Measurements from ENCODE around the gene EP400. TPM values are rescaled to one million over a fixed set of nuclear protein-coding genes. Genes with fewer than 3 reads are reported as not detected.

Gene EP400
- total RNA-seq: 58.8 and 59.7 TPM in 2 replicates

GRCh38 chr12:131949431-131950181 is at the start of gene EP400:
TSS of gene EP400 (plus strand) at chr12:131949942. CDS start at chr12:131960620, 10,678 bp downstream.
- intact Hi-C loops (cut with micrococcal nuclease): loop anchor here (1.0 to 5.0 kb wide), 14 partner anchors 20 to 1111 kb away; partner anchors contain the start of genes DDX51, NOC4L, PUS1 and SFSWAP

- intact Hi-C loops (cut with micrococcal nuclease): no loop called here
Observed at GRCh38 chr12:131900397-131900796, 49.3 kb upstream of the EP400 start.

- intact Hi-C loops (cut with micrococcal nuclease): no loop called here
Observed at GRCh38 chr12:131901431-131902331, 48.1 kb upstream of the EP400 start.

GRCh38 chr12:131902332-131903241 is 47.2 kb upstream of the EP400 start:
- intact Hi-C loops (cut with micrococcal nuclease): no loop called here

- intact Hi-C loops (cut with micrococcal nuclease): no loop called here
Observed at GRCh38 chr12:131903270-131904255, 46.2 kb upstream of the EP400 start.

GRCh38 chr12:131904346-131904745 is 45.4 kb upstream of the EP400 start:
- intact Hi-C loops (cut with micrococcal nuclease): no loop called here

- intact Hi-C loops (cut with micrococcal nuclease): no loop called here
Observed at GRCh38 chr12:131905081-131905629, 44.6 kb upstream of the EP400 start.

GRCh38 chr12:131905630-131906091 is 44.1 kb upstream of the EP400 start:
- intact Hi-C loops (cut with micrococcal nuclease): no loop called here

- intact Hi-C loops (cut with micrococcal nuclease): no loop called here
Observed at GRCh38 chr12:131907379-131908091, 42.2 kb upstream of the EP400 start.

GRCh38 chr12:131908092-131909080 is 41.4 kb upstream of the EP400 start:
- intact Hi-C loops (cut with micrococcal nuclease): no loop called here

GRCh38 chr12:131909081-131909751 is 40.5 kb upstream of the EP400 start:
- intact Hi-C loops (cut with micrococcal nuclease): no loop called here

- intact Hi-C loops (cut with micrococcal nuclease): no loop called here
Observed at GRCh38 chr12:131909752-131910219, 40.0 kb upstream of the EP400 start.

GRCh38 chr12:131910302-131911027 is 39.3 kb upstream of the EP400 start:
- intact Hi-C loops (cut with micrococcal nuclease): no loop called here

GRCh38 chr12:131911028-131911650 is 38.6 kb upstream of the EP400 start:
- intact Hi-C loops (cut with micrococcal nuclease): no loop called here

GRCh38 chr12:131911851-131912477 is 37.8 kb upstream of the EP400 start:
- intact Hi-C loops (cut with micrococcal nuclease): no loop called here

All from T-helper 1 cell treated with Interleukin-12 subunit alpha and Interleukin-12 subunit beta and Interleukin-4 antibody, amounts not matched to agents 30 ng/mL and 1 ng/mL, for 36 hours (primary cell).